WTC11 (cell line): ENCODE results near the gene CFAP92. TPM values are rescaled to one million over a fixed set of nuclear protein-coding genes. Genes with fewer than 3 reads are reported as not detected.

ENCODE experiments used
- ATAC-seq: fragments of 200-7000 bp; cut with Tn5 transposase; 2 replicates; pipeline ENCODE4 v1.10.0; 2021; ENCODE audit warnings: mild to moderate bottlenecking, moderate library complexity
- CTCF ChIA-PET: fragments of 300-600 bp; sonication (Branson Sonifier 250); formaldehyde crosslinking; loops from one replicate; lab custom pipeline; 2021; ENCODE audit warnings: antibody characterized with exemption; lab: Charles Lee
- POLR2A ChIA-PET: fragments of 350-600 bp; sonication (Branson Sonifier 250); formaldehyde crosslinking; loops from one replicate; lab custom pipeline; 2021; ENCODE audit warnings: antibody characterized with exemption; lab: Charles Lee
- DNase-seq: peaks from one replicate; pipeline ENCODE4 v3.0.0; 2021; ENCODE audit warnings: low spot score
- H3K27ac Mint-ChIP-seq: 2 replicates; pipeline ENCODE4 v1.8.0; 2021; ENCODE audit warnings: mixed read lengths
- H3K27me3 Mint-ChIP-seq: 2 replicates; pipeline ENCODE4 v1.8.0; 2021; ENCODE audit warnings: low read depth, mild to moderate bottlenecking, moderate library complexity, mixed read lengths
- H3K36me3 Mint-ChIP-seq: 2 replicates; pipeline ENCODE4 v1.8.0; 2021; ENCODE audit warnings: mixed read lengths
- H3K4me1 Mint-ChIP-seq: 2 replicates; pipeline ENCODE4 v1.8.0; 2022; ENCODE audit warnings: mixed read lengths
- H3K4me3 Mint-ChIP-seq: 2 replicates; pipeline ENCODE4 v1.8.0; 2021; ENCODE audit warnings: mild to moderate bottlenecking, moderate library complexity, mixed read lengths
- H3K9me3 Mint-ChIP-seq: 2 replicates; pipeline ENCODE4 v1.8.0; 2021; ENCODE audit warnings: mixed read lengths
- AR ChIP-seq: fragments of 250-450 bp; sonication (Bioruptor Pico); IDR thresholded peaks from 2 replicates; pipeline ENCODE4 v1.9.0; 2021; ENCODE audit warnings: mild to moderate bottlenecking
- GABPB1 ChIP-seq: sonication (generic); formaldehyde crosslinking; IDR thresholded peaks from 2 replicates; pipeline ENCODE4 v1.8.1; 2023; ENCODE audit warnings: mild to moderate bottlenecking, missing genetic modification reagents
- GRHL2 ChIP-seq: fragments of 250-450 bp; sonication (Bioruptor Pico); IDR thresholded peaks from 2 replicates; pipeline ENCODE4 v1.8.0; 2022; ENCODE audit warnings: mild to moderate bottlenecking, moderate library complexity; ENCODE audit not compliant: insufficient replicate concordance, severe bottlenecking
- HMGXB4 ChIP-seq: sonication (generic); formaldehyde crosslinking; IDR thresholded peaks from 2 replicates; pipeline ENCODE4 v1.8.1; 2023; ENCODE audit warnings: mild to moderate bottlenecking, moderate library complexity, missing genetic modification reagents
- JUN ChIP-seq: sonication (generic); formaldehyde crosslinking; IDR thresholded peaks from 2 replicates; pipeline ENCODE4 v1.8.0; 2023; ENCODE audit warnings: mild to moderate bottlenecking, missing genetic modification reagents
- NR2C2 ChIP-seq: sonication (generic); formaldehyde crosslinking; IDR thresholded peaks from 2 replicates; pipeline ENCODE4 v1.8.0; 2022; ENCODE audit warnings: mild to moderate bottlenecking, missing genetic modification reagents
- PRRX2 ChIP-seq: fragments of 250-450 bp; sonication (Bioruptor Pico); IDR thresholded peaks from 2 replicates; pipeline ENCODE4 v1.8.0; 2021; ENCODE audit warnings: mild to moderate bottlenecking
- SMAD3 ChIP-seq: sonication (generic); formaldehyde crosslinking; IDR thresholded peaks from 2 replicates; pipeline ENCODE4 v1.8.0; 2022; ENCODE audit warnings: missing genetic modification reagents, mild to moderate bottlenecking, borderline replicate concordance
- SMAD4 ChIP-seq: sonication (generic); formaldehyde crosslinking; IDR thresholded peaks from 2 replicates; pipeline ENCODE4 v1.8.0; 2022; ENCODE audit warnings: mild to moderate bottlenecking, missing genetic modification reagents
- SOX15 ChIP-seq: fragments of 250-450 bp; sonication (Bioruptor Pico); IDR thresholded peaks from 2 replicates; pipeline ENCODE4 v1.9.0; 2021; ENCODE audit warnings: mild to moderate bottlenecking
- SP1 ChIP-seq: sonication (generic); formaldehyde crosslinking; conservative IDR thresholded peaks from 2 replicates; pipeline ENCODE4 v1.8.1; 2022; ENCODE audit warnings: missing genetic modification reagents
- ZNF317 ChIP-seq: sonication (generic); formaldehyde crosslinking; IDR thresholded peaks from 2 replicates; pipeline ENCODE4 v1.8.1; 2023; ENCODE audit warnings: low read depth, mild to moderate bottlenecking, moderate library complexity, missing genetic modification reagents, borderline replicate concordance
- ZNF416 ChIP-seq: fragments of 250-450 bp; sonication (Bioruptor Pico); IDR thresholded peaks from 2 replicates; pipeline ENCODE4 v1.9.0; 2021; ENCODE audit warnings: mild to moderate bottlenecking, inconsistent platforms
- total RNA-seq: library from RNA; stranded (reverse); gene quantifications from 3 replicates; pipeline ENCODE4 v1.2.3, GENCODE V29; 2021
- TF ChIP-seq, protein P1 (sequence below): sonication (generic); formaldehyde crosslinking; IDR thresholded peaks from 2 replicates; pipeline ENCODE4 v1.8.0; 2023; ENCODE audit warnings: missing genetic modification reagents, mild to moderate bottlenecking, borderline replicate concordance
- TF ChIP-seq, protein P2 (sequence below): fragments of 250-450 bp; sonication (Bioruptor Pico); IDR thresholded peaks from 2 replicates; pipeline ENCODE4 v1.8.0; 2021; ENCODE audit warnings: mild to moderate bottlenecking
- TF ChIP-seq, protein P3 (sequence below): fragments of 250-450 bp; sonication (Bioruptor Pico); IDR thresholded peaks from 2 replicates; pipeline ENCODE4 v1.9.0; 2021; ENCODE audit warnings: mild to moderate bottlenecking, borderline replicate concordance

Gene CFAP92
- total RNA-seq, 1 experiment from 2014 or later = 2.9 TPM

DNA sequence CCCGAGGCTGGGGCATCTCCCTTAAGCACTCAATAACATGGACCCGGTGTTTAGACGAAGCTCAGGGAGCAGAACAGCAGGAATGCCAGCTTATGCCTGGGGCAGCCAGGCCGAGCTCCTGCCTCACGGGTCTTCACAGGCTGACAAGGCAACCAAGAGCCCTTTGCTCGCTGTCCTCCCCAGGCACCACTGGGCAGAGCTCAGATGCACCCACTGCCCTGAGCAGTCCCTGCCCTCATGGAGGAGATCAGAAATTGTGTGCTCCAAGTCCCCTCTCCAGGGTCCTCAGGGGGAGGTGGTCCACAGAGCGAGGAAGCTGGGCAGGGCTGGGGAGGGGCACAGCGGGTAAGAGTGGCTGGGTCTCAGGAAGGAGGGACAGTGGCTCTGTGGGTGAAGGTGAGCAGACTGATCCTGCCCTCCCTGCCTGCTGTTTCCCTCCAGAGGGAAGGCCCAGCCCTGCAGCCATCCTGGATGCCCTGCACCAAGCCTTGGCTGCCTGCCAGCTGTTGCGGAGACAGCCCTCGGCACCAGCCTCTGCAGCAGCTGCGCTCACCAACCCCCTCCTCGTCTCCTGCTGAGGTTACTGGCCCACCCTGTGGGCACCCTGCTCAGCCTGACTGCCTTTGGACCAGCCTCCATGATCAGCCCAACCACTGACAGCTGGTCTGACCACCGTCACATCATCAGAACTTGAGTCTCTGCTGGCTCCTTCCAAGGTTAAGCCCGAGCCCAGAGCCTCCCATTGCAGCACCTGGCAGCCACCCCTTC, 45.6 kb upstream of the CFAP92 start (continued):
- TF ChIP-seq HMGXB4 (CRISPR knock-in tag) (no peak), SMAD4 (no peak), JUN (CRISPR knock-in tag) (no peak), ZNF416 (CRISPR knock-in tag) (no peak)

- H3K4me1 Mint-ChIP-seq = peaks cover 20% of the 10 kb centered on the region
- no peak overlapping the region for H3K4me3 Mint-ChIP-seq
- POLR2A ChIA-PET = interaction anchor here (0.7 kb wide), 1 partner anchor 202 kb away, joined by 5 read pairs; no protein-coding TSS in a partner anchor
- TF ChIP-seq GRHL2 (CRISPR knock-in tag) (no peak), SOX15 (CRISPR knock-in tag) (no peak), SP1 (no peak), SMAD3 (CRISPR knock-in tag) (no peak), NR2C2 (CRISPR knock-in tag) (no peak), PRRX2 (no peak), ZNF317 (CRISPR knock-in tag) (no peak), AR (CRISPR knock-in tag) (no peak), GABPB1 (CRISPR knock-in tag) (no peak)
- TF ChIP-seq, protein P1, sequence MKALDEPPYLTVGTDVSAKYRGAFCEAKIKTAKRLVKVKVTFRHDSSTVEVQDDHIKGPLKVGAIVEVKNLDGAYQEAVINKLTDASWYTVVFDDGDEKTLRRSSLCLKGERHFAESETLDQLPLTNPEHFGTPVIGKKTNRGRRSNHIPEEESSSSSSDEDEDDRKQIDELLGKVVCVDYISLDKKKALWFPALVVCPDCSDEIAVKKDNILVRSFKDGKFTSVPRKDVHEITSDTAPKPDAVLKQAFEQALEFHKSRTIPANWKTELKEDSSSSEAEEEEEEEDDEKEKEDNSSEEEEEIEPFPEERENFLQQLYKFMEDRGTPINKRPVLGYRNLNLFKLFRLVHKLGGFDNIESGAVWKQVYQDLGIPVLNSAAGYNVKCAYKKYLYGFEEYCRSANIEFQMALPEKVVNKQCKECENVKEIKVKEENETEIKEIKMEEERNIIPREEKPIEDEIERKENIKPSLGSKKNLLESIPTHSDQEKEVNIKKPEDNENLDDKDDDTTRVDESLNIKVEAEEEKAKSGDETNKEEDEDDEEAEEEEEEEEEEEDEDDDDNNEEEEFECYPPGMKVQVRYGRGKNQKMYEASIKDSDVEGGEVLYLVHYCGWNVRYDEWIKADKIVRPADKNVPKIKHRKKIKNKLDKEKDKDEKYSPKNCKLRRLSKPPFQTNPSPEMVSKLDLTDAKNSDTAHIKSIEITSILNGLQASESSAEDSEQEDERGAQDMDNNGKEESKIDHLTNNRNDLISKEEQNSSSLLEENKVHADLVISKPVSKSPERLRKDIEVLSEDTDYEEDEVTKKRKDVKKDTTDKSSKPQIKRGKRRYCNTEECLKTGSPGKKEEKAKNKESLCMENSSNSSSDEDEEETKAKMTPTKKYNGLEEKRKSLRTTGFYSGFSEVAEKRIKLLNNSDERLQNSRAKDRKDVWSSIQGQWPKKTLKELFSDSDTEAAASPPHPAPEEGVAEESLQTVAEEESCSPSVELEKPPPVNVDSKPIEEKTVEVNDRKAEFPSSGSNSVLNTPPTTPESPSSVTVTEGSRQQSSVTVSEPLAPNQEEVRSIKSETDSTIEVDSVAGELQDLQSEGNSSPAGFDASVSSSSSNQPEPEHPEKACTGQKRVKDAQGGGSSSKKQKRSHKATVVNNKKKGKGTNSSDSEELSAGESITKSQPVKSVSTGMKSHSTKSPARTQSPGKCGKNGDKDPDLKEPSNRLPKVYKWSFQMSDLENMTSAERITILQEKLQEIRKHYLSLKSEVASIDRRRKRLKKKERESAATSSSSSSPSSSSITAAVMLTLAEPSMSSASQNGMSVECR (CRISPR knock-in tag) = no peak
- TF ChIP-seq, protein P2, sequence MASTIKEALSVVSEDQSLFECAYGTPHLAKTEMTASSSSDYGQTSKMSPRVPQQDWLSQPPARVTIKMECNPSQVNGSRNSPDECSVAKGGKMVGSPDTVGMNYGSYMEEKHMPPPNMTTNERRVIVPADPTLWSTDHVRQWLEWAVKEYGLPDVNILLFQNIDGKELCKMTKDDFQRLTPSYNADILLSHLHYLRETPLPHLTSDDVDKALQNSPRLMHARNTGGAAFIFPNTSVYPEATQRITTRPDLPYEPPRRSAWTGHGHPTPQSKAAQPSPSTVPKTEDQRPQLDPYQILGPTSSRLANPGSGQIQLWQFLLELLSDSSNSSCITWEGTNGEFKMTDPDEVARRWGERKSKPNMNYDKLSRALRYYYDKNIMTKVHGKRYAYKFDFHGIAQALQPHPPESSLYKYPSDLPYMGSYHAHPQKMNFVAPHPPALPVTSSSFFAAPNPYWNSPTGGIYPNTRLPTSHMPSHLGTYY (CRISPR knock-in tag) = no peak
- TF ChIP-seq, protein P3, sequence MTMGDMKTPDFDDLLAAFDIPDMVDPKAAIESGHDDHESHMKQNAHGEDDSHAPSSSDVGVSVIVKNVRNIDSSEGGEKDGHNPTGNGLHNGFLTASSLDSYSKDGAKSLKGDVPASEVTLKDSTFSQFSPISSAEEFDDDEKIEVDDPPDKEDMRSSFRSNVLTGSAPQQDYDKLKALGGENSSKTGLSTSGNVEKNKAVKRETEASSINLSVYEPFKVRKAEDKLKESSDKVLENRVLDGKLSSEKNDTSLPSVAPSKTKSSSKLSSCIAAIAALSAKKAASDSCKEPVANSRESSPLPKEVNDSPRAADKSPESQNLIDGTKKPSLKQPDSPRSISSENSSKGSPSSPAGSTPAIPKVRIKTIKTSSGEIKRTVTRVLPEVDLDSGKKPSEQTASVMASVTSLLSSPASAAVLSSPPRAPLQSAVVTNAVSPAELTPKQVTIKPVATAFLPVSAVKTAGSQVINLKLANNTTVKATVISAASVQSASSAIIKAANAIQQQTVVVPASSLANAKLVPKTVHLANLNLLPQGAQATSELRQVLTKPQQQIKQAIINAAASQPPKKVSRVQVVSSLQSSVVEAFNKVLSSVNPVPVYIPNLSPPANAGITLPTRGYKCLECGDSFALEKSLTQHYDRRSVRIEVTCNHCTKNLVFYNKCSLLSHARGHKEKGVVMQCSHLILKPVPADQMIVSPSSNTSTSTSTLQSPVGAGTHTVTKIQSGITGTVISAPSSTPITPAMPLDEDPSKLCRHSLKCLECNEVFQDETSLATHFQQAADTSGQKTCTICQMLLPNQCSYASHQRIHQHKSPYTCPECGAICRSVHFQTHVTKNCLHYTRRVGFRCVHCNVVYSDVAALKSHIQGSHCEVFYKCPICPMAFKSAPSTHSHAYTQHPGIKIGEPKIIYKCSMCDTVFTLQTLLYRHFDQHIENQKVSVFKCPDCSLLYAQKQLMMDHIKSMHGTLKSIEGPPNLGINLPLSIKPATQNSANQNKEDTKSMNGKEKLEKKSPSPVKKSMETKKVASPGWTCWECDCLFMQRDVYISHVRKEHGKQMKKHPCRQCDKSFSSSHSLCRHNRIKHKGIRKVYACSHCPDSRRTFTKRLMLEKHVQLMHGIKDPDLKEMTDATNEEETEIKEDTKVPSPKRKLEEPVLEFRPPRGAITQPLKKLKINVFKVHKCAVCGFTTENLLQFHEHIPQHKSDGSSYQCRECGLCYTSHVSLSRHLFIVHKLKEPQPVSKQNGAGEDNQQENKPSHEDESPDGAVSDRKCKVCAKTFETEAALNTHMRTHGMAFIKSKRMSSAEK (CRISPR knock-in tag) = no peak
- peaks cover 11% of the 10 kb centered on the region for H3K27me3 Mint-ChIP-seq
- H3K27ac Mint-ChIP-seq = no peak overlapping the region
- CTCF ChIA-PET = interaction anchor here (0.6 to 2.7 kb wide), 5 partner anchors 11 to 718 kb away, joined by 3 to 13 read pairs (median 7); no protein-coding TSS in a partner anchor
- peaks cover 5% of the 10 kb centered on the region; the same call in 1 of the 2 replicates for H3K9me3 Mint-ChIP-seq
- no peaks in the 10 kb centered on the region for H3K36me3 Mint-ChIP-seq
- DNase-seq (no peak), ATAC-seq (no peak)
Observed at GRCh38 chr3:129038121-129038855, 44.4 kb upstream of the CFAP92 start.
